HG03342 (cell line): Measurements from ENCODE around the gene NR4A1.

Source experiments
- ATAC-seq: cut with Tn5 transposase; IDR thresholded peaks from one replicate; pipeline ENCODE4 v1.9.1; 2021; ENCODE audit warnings: mild to moderate bottlenecking, moderate library complexity; ENCODE audit not compliant: unreplicated experiment

The NR4A1 gene

GRCh38 chr12:52050758-52051541 lies at the start of gene NR4A1:
Gene NR4A1, plus strand, starts transcription at chr12:52051442. Its CDS starts 2,887 bp downstream, at chr12:52054329.
- peak; percentile 74 for ATAC-seq

- no peak for ATAC-seq
Measured at GRCh38 chr12:52003016-52003550, 48.2 kb upstream of the NR4A1 start.

- no peak for ATAC-seq
Measured at GRCh38 chr12:52003591-52003990, 47.7 kb upstream of the NR4A1 start.

GRCh38 chr12:52004042-52004648 lies 47.1 kb upstream of the NR4A1 start:
- no peak for ATAC-seq

GRCh38 chr12:52005218-52005902 lies 45.9 kb upstream of the NR4A1 start:
- ATAC-seq, result no peak

GRCh38 chr12:52005903-52006703 lies 45.1 kb upstream of the NR4A1 start:
- peak; percentile 56 for ATAC-seq

GRCh38 chr12:52006726-52007157 lies 44.5 kb upstream of the NR4A1 start, which contains the start of gene TAMALIN:
Gene TAMALIN, plus strand, starts transcription at chr12:52006946. Its CDS starts 74 bp downstream, at chr12:52007020.
- ATAC-seq, result no peak

- no peak for ATAC-seq
Measured at GRCh38 chr12:52007158-52007921, 43.9 kb upstream of the NR4A1 start.

GRCh38 chr12:52007982-52008510 lies 43.2 kb upstream of the NR4A1 start:
- no peak for ATAC-seq

GRCh38 chr12:52009081-52009751 lies 42.0 kb upstream of the NR4A1 start:
- ATAC-seq, result no peak

GRCh38 chr12:52010152-52010622 lies 41.1 kb upstream of the NR4A1 start:
- no peak for ATAC-seq

- ATAC-seq, result no peak
Measured at GRCh38 chr12:52010692-52011601, 40.3 kb upstream of the NR4A1 start.

GRCh38 chr12:52011602-52012214 lies 39.5 kb upstream of the NR4A1 start:
- ATAC-seq, result no peak

GRCh38 chr12:52013626-52014310 lies 37.5 kb upstream of the NR4A1 start:
- no peak for ATAC-seq

- no peak for ATAC-seq
Measured at GRCh38 chr12:52014567-52015530, 36.4 kb upstream of the NR4A1 start.
